H1 (cell line): Measurements from ENCODE around the gene PAK6. TPM values are rescaled to one million over a fixed set of nuclear protein-coding genes. Genes with fewer than 3 reads are reported as not detected.
A peak's percentile ranks its signal among the peaks of the same experiment; 100 is the strongest.

ENCODE experiments used
- CTCF ChIA-PET: fragments of 300-600 bp; sonication (Branson Sonifier 250); formaldehyde crosslinking; loops from one replicate; lab custom pipeline; 2021; ENCODE audit not compliant: partially characterized antibody; lab: Charles Lee
- POLR2A ChIA-PET: fragments of 300-600 bp; sonication (Branson Sonifier 250); formaldehyde crosslinking; loops from one replicate; lab custom pipeline; 2021; ENCODE audit warnings: inconsistent platforms; ENCODE audit not compliant: partially characterized antibody; lab: Charles Lee
- DNase-seq, 2 experiments: peaks; one replicate each; pipeline versions ENCODE4 v3.0.0 to v3.0.0-alpha.2; 2010 to 2022; ENCODE audit warnings: low spot score in 2 of 2, low read depth in 1 of 2, mixed read lengths in 1 of 2
- FAIRE-seq: peaks from 2 replicates; lab custom pipeline; 2011; peaks lifted over from hg19 to GRCh38; lab: Jason Lieb, UNC
- H2AFZ ChIP-seq: 2 replicates; pipeline ENCODE4 v1.8.1; 2012; ENCODE audit warnings: low read length, inconsistent platforms
- H2AK5ac ChIP-seq: 2 replicates; pipeline ENCODE4 v1.6.1; 2013; ENCODE audit warnings: low read depth, low read length
- H2BK120ac ChIP-seq: replicated peaks from 2 replicates; pipeline ENCODE3; 2013; ENCODE audit warnings: low read depth, low read length, inconsistent platforms
- H2BK12ac ChIP-seq: 2 replicates; pipeline ENCODE4 v1.6.1; 2013; ENCODE audit warnings: low read depth, low read length
- H2BK15ac ChIP-seq: 2 replicates; pipeline ENCODE4 v1.6.1; 2013; ENCODE audit warnings: low read length
- H2BK20ac ChIP-seq: 2 replicates; pipeline ENCODE4 v1.6.1; 2013; ENCODE audit warnings: low read length
- H2BK5ac ChIP-seq: 2 replicates; pipeline ENCODE4 v1.6.1; 2013; ENCODE audit warnings: low read depth, low read length
- H3K14ac ChIP-seq: 2 replicates; pipeline ENCODE4 v1.6.1; 2013; ENCODE audit warnings: inconsistent platforms; ENCODE audit not compliant: insufficient read length
- H3K18ac ChIP-seq: 2 replicates; pipeline ENCODE4 v1.6.1; 2013; ENCODE audit warnings: low read length; ENCODE audit errors: extremely low read depth
- H3K23ac ChIP-seq: 2 replicates; pipeline ENCODE4 v1.6.1; 2013; ENCODE audit warnings: inconsistent platforms; ENCODE audit not compliant: insufficient read length
- H3K23me2 ChIP-seq: 2 replicates; pipeline ENCODE4 v1.6.1; 2013; ENCODE audit warnings: low read depth, low read length
- H3K27ac ChIP-seq: 2 replicates; pipeline ENCODE4 v1.6.1; 2011; ENCODE audit warnings: low read depth, low read length, inconsistent platforms
- H3K27me3 ChIP-seq, 4 experiments: replicated peaks in 1 of 4; 1 replicate in 1 of 4; 2 replicates in 3 of 4; pipeline versions ENCODE4 v1.6.1 to v1.8.1; 2011 to 2013; ENCODE audit warnings: low read length in 3 of 4, mild to moderate bottlenecking in 3 of 4, inconsistent platforms in 2 of 4, mixed read lengths in 2 of 4, moderate library complexity in 1 of 4; ENCODE audit not compliant: control insufficient read depth in 3 of 4, insufficient read depth in 3 of 4; ENCODE audit errors: extremely low read depth in 1 of 4
- H3K36me3 ChIP-seq, 4 experiments: 2 replicates each; pipeline versions ENCODE4 v1.6.1 to v1.8.1; 2011 to 2013; ENCODE audit warnings: mild to moderate bottlenecking in 4 of 4, low read length in 3 of 4, moderate library complexity in 2 of 4, control low read depth in 1 of 4, inconsistent platforms in 1 of 4; ENCODE audit not compliant: insufficient read depth in 4 of 4, control insufficient read depth in 2 of 4
- H3K4ac ChIP-seq: replicated peaks from 2 replicates; pipeline ENCODE3; 2013; ENCODE audit warnings: low read length, low read depth, mixed read lengths, inconsistent platforms; ENCODE audit not compliant: insufficient read length
- H3K4me1 ChIP-seq, 4 experiments: replicated peaks in 1 of 4; 1 replicate in 1 of 4; 2 replicates in 3 of 4; pipeline versions ENCODE4 v1.6.1 to v1.8.1; 2011 to 2013; ENCODE audit warnings: low read length in 3 of 4, inconsistent platforms in 2 of 4, mixed read lengths in 1 of 4; ENCODE audit not compliant: insufficient read depth in 4 of 4, control insufficient read depth in 3 of 4
- H3K4me2 ChIP-seq, 2 experiments: 2 replicates each; pipeline versions ENCODE4 v1.6.1 to v1.8.1; 2011 to 2013; ENCODE audit warnings: low read depth in 2 of 2, low read length in 2 of 2, control low read depth in 1 of 2, inconsistent platforms in 1 of 2, mild to moderate bottlenecking in 1 of 2; ENCODE audit not compliant: insufficient read depth in 1 of 2
- H3K4me3 ChIP-seq, 4 experiments: fragments of 200-600, 300-600 bp in 1 of 4; sonication (generic), shearing (Covaris generic), sonication (Bioruptor Twin) in 1 of 4; 2 replicates each; pipeline versions ENCODE4 v1.5.1 to v1.8.1; 2011 to 2016; ENCODE audit warnings: low read length in 4 of 4, low read depth in 3 of 4, control low read depth in 2 of 4, inconsistent platforms in 2 of 4, mild to moderate bottlenecking in 2 of 4, mixed read lengths in 1 of 4, moderate library complexity in 1 of 4; ENCODE audit not compliant: insufficient read depth in 2 of 4; ENCODE audit errors: extremely low read depth in 1 of 4
- H3K56ac ChIP-seq: replicated peaks from 2 replicates; pipeline ENCODE3; 2013; ENCODE audit warnings: low read depth, mild to moderate bottlenecking, mixed read lengths, low read length, inconsistent platforms; ENCODE audit not compliant: insufficient read length
- H3K79me1 ChIP-seq: 2 replicates; pipeline ENCODE4 v1.6.1; 2013; ENCODE audit warnings: low read depth, low read length, control low read depth
- H3K79me2 ChIP-seq, 2 experiments: 2 replicates each; pipeline versions ENCODE4 v1.6.1 to v1.8.1; 2012 to 2013; ENCODE audit warnings: low read length in 2 of 2, mild to moderate bottlenecking in 2 of 2, inconsistent platforms in 1 of 2; ENCODE audit not compliant: insufficient read depth in 2 of 2, control insufficient read depth in 1 of 2
- H3K9ac ChIP-seq, 4 experiments: replicated peaks in 1 of 4; 1 replicate in 1 of 4; 2 replicates in 3 of 4; pipeline versions ENCODE4 v1.6.1 to v1.8.1; 2011 to 2013; ENCODE audit warnings: low read depth in 3 of 4, low read length in 3 of 4, control low read depth in 2 of 4, mild to moderate bottlenecking in 2 of 4, moderate library complexity in 2 of 4, inconsistent platforms in 1 of 4; ENCODE audit errors: extremely low read depth in 1 of 4
- H3K9me3 ChIP-seq, 2 experiments: 2 replicates each; pipeline versions ENCODE4 v1.6.1 to v1.8.1; 2012 to 2013; ENCODE audit warnings: mild to moderate bottlenecking in 2 of 2, moderate library complexity in 2 of 2, control low read depth in 1 of 2, inconsistent platforms in 1 of 2, low read depth in 1 of 2, low read length in 1 of 2, mixed read lengths in 1 of 2; ENCODE audit not compliant: insufficient read depth in 2 of 2
- H4K20me1 ChIP-seq, 2 experiments: replicated peaks in 1 of 2; 2 replicates each; pipeline versions ENCODE3 to v1.8.1; 2011 to 2013; ENCODE audit warnings: inconsistent platforms in 2 of 2, low read length in 2 of 2, mild to moderate bottlenecking in 1 of 2; ENCODE audit not compliant: insufficient read depth in 2 of 2, control insufficient read depth in 1 of 2
- H4K5ac ChIP-seq: 2 replicates; pipeline ENCODE4 v1.6.1; 2013; ENCODE audit warnings: low read length, low read depth, mixed read lengths, inconsistent platforms; ENCODE audit not compliant: insufficient read length
- H4K8ac ChIP-seq: 2 replicates; pipeline ENCODE4 v1.8.0; 2013; ENCODE audit warnings: mild to moderate bottlenecking, moderate library complexity, low read length, inconsistent platforms; ENCODE audit not compliant: insufficient read depth; ENCODE audit errors: extremely low read depth
- H4K91ac ChIP-seq: replicated peaks from 2 replicates; pipeline ENCODE3; 2013; ENCODE audit warnings: low read length, mixed read lengths, inconsistent platforms; ENCODE audit not compliant: insufficient read length
- BACH1 ChIP-seq: IDR thresholded peaks from 2 replicates; pipeline ENCODE4 v1.6.1; 2012; ENCODE audit warnings: low read length, improper control_type of control experiment
- SAP30 ChIP-seq: fragments of 300-600 bp; sonication (generic); IDR thresholded peaks from 2 replicates; pipeline ENCODE4 v1.7.1; 2012; ENCODE audit warnings: low read length, moderate library complexity, mild to moderate bottlenecking, inconsistent platforms; ENCODE audit not compliant: insufficient read depth, insufficient replicate concordance
- WGBS, 2 experiments: shearing (Covaris generic) in 1 of 2; methylation state at CpG; one replicate each; pipeline versions ENCODE4 v1.1.6 to v1.1.7; 2013 to 2015; ENCODE audit warnings: low lambda C conversion rate in 2 of 2, mixed read lengths in 2 of 2, inconsistent platforms in 1 of 2, low coverage in 1 of 2, missing lambda C conversion rate in 1 of 2; ENCODE audit not compliant: insufficient replicate concordance in 2 of 2, insufficient coverage in 1 of 2, insufficient read length in 1 of 2; ENCODE audit errors: extremely low coverage in 1 of 2, missing lambda C conversion rate in 1 of 2; 5-methylcytosine and 5-hydroxymethylcytosine counted together
- polyA plus RNA-seq, 7 experiments: library from polyadenylated mRNA; depleted of rRNA in 3 of 7; stranded (reverse) in 5 of 7; unstranded in 2 of 7; fragments of >200 nt in 5 of 7; fragments of 200-250 nt in 2 of 7; gene quantifications; 1 replicate in 5 of 7; 2 replicates in 1 of 7; 4 replicates in 1 of 7; pipeline versions ENCODE4 v1.2.1 to v1.2.3, GENCODE V29; 2011 to 2013; ENCODE audit warnings: missing spikeins in 2 of 7, mixed read lengths in 2 of 7
- total RNA-seq: library from RNA; stranded (reverse); fragmentation: NEBNext Ultra II Directional; extraction: Animal tissue kit (Norgen Biotek cat#: 25700); gene quantifications from 2 replicates; pipeline ENCODE4 v1.2.1, GENCODE V29; 2021
- TF ChIP-seq, protein P1 (sequence below), 3 experiments: IDR thresholded peaks; 1 replicate in 2 of 3; 2 replicates in 1 of 3; pipeline versions ENCODE4 v1.5.1 to v1.6.1; 2011; ENCODE audit warnings: low read length in 3 of 3, mild to moderate bottlenecking in 3 of 3, inconsistent platforms in 2 of 3, low read depth in 1 of 3, moderate library complexity in 1 of 3; ENCODE audit not compliant: insufficient read depth in 1 of 3; ENCODE audit errors: control extremely low read depth in 1 of 3
- TF ChIP-seq, protein P2 (sequence below): IDR thresholded peaks from 2 replicates; pipeline ENCODE4 v1.6.1; 2011; ENCODE audit warnings: low read length, improper control_type of control experiment

PAK6 gene
- total and polyA plus RNA-seq, 2 of the 8 experiments (the other 6 are each of a cell fraction or from before 2014, with no cell fraction given), result 6.9 to 9.4 TPM

DNA sequence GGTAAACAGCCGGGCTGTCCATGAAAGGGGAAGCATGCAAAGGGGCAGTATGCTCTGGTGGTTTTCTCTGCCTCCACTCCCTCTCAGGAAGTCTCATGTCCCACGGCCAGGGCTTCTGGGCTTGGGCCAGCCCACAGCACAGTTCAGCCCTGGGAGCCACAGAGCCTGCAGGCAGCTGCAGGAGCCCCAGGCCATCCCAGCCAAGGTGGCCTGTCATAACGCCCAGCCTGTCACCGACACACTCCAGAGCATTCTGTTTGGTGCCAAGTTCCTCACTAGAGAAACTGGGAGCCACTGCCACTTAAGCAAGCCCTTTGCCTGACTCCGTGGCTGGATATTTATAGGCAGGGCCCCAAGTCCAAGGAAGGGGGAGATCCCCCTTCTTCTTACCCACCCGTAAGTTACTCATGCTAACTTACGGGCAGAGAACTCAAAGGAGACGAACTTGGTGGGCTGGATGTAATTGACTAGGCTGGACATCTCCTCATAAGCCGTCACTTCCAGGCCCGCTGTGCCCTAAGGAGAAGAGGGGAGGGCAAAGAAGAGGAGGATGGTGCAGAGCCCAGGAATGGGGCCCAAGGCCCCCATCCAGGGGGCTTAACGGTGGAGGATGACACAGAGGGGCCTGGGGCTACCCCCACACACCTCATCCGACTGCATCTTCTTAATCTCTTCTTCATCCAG, 57.2 kb downstream of the PAK6 start:
- Histone ChIP-seq H3K9ac (no peak overlapping the region), H3K56ac (no peak overlapping the region), H3K79me1 (no peaks in the 10 kb centered on the region), H3K36me3 (no peaks in the 10 kb centered on the region), H2BK120ac (no peak overlapping the region), H2AFZ (no peak overlapping the region), H2BK15ac (0 out of 2 replicates have a peak overlapping the region, but pooled peaks have one; percentile 29), H3K4me3 (no peak overlapping the region), H3K23me2 (peaks cover under 1% of the 10 kb centered on the region; the same call in 1 of the 2 replicates), H3K27me3 (peaks cover 8 to 29% (median 19%) of the 10 kb centered on the region in 4 experiments; a peak in 6 of 7 replicates), H3K4ac (no peak overlapping the region), H3K4me2 (no peak overlapping the region), H3K79me2 (no peaks in the 10 kb centered on the region), H3K27ac (no peak overlapping the region), H2BK12ac (peak overlapping the region; percentile 63; the same call in 1 of the 2 replicates), H3K9me3 (0 out of 4 replicates have a peak, but pooled peaks cover 0 to 3% of the 10 kb centered on the region in 2 experiments), H3K18ac (no peak overlapping the region), H3K14ac (no peak overlapping the region), H4K91ac (no peak overlapping the region), H2BK20ac (0 out of 2 replicates have a peak overlapping the region, but pooled peaks have one; percentile 32), H4K8ac (no peak overlapping the region; the same call in 1 of the 2 replicates), H3K4me1 (peaks cover 0 to 13% (median 7%) of the 10 kb centered on the region in 4 experiments; a peak in 4 of 7 replicates), H2BK5ac (no peak overlapping the region), H3K23ac (no peak overlapping the region), H4K20me1 (peaks cover 0 to 1% of the 10 kb centered on the region in 2 experiments), H2AK5ac (no peak overlapping the region), H4K5ac (no peak overlapping the region)
- POLR2A ChIA-PET, result interaction anchor here (0.7 to 1.6 kb wide), 5 partner anchors 10 to 56 kb away, joined by 3 to 5 read pairs (median 3); partner anchors contain the start of gene ANKRD63
- DNase-seq, result no peak
- 84% methylated on average over 12 of the region's 12 CpGs; no CpG with 5 or more reads in 1 of the 2 experiments for WGBS, 2 experiments
- FAIRE-seq, result no peak
- CTCF ChIA-PET, result interaction anchor here (1.0 to 16.2 kb wide), 6 partner anchors 10 to 214 kb away, joined by 3 to 518 read pairs (median 106); partner anchors contain the start of genes ANKRD63, CCDC9B, INAFM2 and PLCB2
- TF ChIP-seq SAP30, result no peak
- TF ChIP-seq, protein P1, sequence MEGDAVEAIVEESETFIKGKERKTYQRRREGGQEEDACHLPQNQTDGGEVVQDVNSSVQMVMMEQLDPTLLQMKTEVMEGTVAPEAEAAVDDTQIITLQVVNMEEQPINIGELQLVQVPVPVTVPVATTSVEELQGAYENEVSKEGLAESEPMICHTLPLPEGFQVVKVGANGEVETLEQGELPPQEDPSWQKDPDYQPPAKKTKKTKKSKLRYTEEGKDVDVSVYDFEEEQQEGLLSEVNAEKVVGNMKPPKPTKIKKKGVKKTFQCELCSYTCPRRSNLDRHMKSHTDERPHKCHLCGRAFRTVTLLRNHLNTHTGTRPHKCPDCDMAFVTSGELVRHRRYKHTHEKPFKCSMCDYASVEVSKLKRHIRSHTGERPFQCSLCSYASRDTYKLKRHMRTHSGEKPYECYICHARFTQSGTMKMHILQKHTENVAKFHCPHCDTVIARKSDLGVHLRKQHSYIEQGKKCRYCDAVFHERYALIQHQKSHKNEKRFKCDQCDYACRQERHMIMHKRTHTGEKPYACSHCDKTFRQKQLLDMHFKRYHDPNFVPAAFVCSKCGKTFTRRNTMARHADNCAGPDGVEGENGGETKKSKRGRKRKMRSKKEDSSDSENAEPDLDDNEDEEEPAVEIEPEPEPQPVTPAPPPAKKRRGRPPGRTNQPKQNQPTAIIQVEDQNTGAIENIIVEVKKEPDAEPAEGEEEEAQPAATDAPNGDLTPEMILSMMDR (IDR thresholded peaks at IDR 0.05; ENCODE audit: control extremely low read depth in 1 of 3, insufficient read depth in 1 of 3, low read depth in 1 of 3, low read length in 3 of 3), result no peak
- TF ChIP-seq, protein P2, sequence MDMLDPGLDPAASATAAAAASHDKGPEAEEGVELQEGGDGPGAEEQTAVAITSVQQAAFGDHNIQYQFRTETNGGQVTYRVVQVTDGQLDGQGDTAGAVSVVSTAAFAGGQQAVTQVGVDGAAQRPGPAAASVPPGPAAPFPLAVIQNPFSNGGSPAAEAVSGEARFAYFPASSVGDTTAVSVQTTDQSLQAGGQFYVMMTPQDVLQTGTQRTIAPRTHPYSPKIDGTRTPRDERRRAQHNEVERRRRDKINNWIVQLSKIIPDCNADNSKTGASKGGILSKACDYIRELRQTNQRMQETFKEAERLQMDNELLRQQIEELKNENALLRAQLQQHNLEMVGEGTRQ, result no peak
- no peak for TF ChIP-seq BACH1
